ENCODE results near the gene SPEF2. TPM values are rescaled to one million over a fixed set of nuclear protein-coding genes. Genes with fewer than 3 reads are reported as not detected.

The SPEF2 gene
- total and polyA plus RNA-seq, 10 of the 15 experiments (the other 5 are each of a cell fraction or from before 2014, with no cell fraction given), result 0.03 to 2.0 (median 0.07) TPM; not detected in 3

- TF ChIP-seq ZNF384 (IDR thresholded peaks at IDR 0.05; ENCODE audit: borderline replicate concordance, low read depth, low read length) (no peak), EED (IDR thresholded peaks at IDR 0.05; ENCODE audit: low read depth) (peak; percentile 78), ATF2 (IDR thresholded peaks at IDR 0.05; ENCODE audit: low read length) (peak; percentile 42), ATF7 (IDR thresholded peaks at IDR 0.05; ENCODE audit: low read depth) (peak; percentile 80), IKZF1 (conservative IDR thresholded peaks at IDR 0.05) (peak; percentile 84), TCF3 (IDR thresholded peaks at IDR 0.05; ENCODE audit: borderline replicate concordance, insufficient read depth, low read depth, low read length) (0 out of 2 replicates have a peak, but pooled peaks have one; percentile 40), RUNX3 (IDR thresholded peaks at IDR 0.05; ENCODE audit: low read length) (peak; percentile 44; the same call in 1 of the 2 replicates), GATAD2B (conservative IDR thresholded peaks at IDR 0.05; ENCODE audit: low read depth) (0 out of 2 replicates have a peak, but pooled peaks have one; percentile 44), ASH2L (IDR thresholded peaks at IDR 0.05; ENCODE audit: borderline replicate concordance, low read depth) (no peak), ETV6 (conservative IDR thresholded peaks at IDR 0.05 in 1 of 2, IDR thresholded peaks at IDR 0.05 in 1 of 2; ENCODE audit: borderline replicate concordance in 1 of 2, low read depth in 1 of 2) (peak in 1 of 2 experiments; percentile 97; a peak in 2 of 4 replicates), IRF4 (IDR thresholded peaks at IDR 0.05; ENCODE audit: low read depth, low read length) (0 out of 2 replicates have a peak, but pooled peaks have one; percentile 41)
- TF ChIP-seq, protein P1, sequence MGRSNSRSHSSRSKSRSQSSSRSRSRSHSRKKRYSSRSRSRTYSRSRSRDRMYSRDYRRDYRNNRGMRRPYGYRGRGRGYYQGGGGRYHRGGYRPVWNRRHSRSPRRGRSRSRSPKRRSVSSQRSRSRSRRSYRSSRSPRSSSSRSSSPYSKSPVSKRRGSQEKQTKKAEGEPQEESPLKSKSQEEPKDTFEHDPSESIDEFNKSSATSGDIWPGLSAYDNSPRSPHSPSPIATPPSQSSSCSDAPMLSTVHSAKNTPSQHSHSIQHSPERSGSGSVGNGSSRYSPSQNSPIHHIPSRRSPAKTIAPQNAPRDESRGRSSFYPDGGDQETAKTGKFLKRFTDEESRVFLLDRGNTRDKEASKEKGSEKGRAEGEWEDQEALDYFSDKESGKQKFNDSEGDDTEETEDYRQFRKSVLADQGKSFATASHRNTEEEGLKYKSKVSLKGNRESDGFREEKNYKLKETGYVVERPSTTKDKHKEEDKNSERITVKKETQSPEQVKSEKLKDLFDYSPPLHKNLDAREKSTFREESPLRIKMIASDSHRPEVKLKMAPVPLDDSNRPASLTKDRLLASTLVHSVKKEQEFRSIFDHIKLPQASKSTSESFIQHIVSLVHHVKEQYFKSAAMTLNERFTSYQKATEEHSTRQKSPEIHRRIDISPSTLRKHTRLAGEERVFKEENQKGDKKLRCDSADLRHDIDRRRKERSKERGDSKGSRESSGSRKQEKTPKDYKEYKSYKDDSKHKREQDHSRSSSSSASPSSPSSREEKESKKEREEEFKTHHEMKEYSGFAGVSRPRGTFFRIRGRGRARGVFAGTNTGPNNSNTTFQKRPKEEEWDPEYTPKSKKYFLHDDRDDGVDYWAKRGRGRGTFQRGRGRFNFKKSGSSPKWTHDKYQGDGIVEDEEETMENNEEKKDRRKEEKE (IDR thresholded peaks at IDR 0.05), result no peak
- TF ChIP-seq, protein P2, sequence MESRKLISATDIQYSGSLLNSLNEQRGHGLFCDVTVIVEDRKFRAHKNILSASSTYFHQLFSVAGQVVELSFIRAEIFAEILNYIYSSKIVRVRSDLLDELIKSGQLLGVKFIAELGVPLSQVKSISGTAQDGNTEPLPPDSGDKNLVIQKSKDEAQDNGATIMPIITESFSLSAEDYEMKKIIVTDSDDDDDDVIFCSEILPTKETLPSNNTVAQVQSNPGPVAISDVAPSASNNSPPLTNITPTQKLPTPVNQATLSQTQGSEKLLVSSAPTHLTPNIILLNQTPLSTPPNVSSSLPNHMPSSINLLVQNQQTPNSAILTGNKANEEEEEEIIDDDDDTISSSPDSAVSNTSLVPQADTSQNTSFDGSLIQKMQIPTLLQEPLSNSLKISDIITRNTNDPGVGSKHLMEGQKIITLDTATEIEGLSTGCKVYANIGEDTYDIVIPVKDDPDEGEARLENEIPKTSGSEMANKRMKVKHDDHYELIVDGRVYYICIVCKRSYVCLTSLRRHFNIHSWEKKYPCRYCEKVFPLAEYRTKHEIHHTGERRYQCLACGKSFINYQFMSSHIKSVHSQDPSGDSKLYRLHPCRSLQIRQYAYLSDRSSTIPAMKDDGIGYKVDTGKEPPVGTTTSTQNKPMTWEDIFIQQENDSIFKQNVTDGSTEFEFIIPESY (IDR thresholded peaks at IDR 0.05), result 0 out of 2 replicates have a peak, but pooled peaks have one; percentile 67
Observed at GRCh38 chr5:35852084-35852734, 234.5 kb downstream of the SPEF2 start (continued).
